Stimulated activated naive CD8-positive, alpha-beta T cell treated with anti-CD3 and anti-CD28 coated beads, Interleukin-15, Interleukin-2, amounts not matched to agents 100 U/mL and 50 U/mL, for 24 hours (primary cell): ENCODE measurements around the gene MTG2.

Experiments used
- ATAC-seq: fragments of 150-1000 bp; cut with Tn5 transposase; one replicate; pipeline ENCODE4 v1.10.0; 2021
- DNase-seq: peaks from one replicate; pipeline ENCODE4 v3.0.0; 2021

Gene MTG2

DNA sequence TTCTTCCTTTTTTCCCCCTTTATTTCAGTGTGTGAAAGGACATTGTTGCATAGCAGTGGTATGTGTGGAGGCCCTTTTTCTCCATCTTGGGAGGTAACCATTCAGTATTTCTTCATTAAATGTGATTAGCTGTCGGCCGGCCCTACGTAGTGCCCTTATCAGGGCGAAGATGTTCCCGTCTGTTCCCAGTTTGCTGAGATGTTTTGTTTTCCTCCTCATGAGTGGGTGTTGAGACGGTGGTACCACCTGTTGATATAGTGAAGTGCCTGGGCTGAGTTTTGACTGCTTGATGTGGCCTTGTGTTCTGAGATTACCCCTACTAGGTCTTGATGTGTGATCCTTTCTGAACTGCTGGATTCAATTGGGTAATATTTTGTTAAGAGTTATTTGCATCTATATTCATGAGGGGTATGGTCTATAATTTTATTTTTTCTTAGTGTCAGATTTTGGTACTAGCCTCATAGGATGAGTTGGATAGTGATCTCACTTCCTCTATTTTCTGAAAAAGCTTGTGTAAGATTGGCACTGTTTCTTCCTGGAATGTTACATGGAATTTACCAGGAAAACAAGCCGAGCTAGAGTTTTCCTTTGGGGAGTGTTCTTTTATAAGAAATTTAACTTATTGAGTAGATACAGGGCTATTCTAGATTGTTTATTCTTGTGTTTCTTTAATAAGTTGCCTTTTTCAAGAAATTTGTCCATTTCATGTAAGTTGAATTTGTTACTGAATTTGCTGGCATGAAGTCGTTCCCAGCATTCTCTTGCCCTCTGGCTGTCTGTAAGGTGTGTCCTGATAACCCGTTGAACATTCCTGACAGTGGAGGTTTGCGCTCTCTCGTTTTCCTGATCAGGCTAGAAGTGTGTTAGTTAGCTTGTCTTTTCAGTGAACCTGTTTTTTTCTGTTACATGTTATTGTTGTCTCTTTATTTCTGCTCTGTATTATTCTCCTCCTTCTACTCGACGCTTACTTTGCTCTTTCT, 4.3 kb downstream of the MTG2 start:
- no peak for DNase-seq
- no peak for ATAC-seq

DNA sequence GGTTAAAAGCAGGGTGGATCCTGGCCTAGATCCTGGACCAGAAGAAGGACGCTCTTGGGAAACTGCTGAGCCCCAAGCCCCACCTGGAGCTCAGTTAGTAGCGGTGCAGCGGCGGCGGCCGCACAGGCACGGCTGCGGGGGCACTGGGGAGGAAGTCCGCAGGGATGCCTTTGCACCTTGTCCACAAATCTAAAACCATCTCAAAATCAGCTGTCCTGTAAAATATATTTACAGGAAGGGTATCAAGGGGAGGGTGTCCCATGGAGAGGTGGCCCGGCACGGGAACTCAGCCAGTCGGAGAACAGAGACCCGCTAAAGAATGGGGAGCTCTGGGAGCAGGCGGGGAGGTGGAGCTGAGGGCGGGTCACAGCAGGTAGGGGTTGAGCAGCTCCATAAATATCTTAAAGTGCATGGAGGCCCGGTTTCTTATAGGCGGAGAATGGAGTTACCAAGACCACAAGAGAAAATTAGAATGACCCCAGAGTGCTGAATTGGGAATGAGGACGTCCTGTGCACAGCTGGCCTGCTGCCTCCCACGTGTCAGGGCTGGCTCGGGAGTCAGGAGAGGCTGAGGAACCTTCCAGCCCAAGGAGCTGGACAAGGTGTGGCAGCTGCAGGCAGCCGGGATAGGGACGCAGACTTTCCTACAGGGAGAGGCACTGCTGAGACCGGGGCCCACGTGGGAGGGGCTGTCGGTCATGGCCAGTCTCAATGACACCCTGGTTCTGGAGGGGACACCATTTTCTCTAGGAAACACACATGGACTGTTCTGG, 8.0 kb downstream of the MTG2 start:
- ATAC-seq = no peak

DNA sequence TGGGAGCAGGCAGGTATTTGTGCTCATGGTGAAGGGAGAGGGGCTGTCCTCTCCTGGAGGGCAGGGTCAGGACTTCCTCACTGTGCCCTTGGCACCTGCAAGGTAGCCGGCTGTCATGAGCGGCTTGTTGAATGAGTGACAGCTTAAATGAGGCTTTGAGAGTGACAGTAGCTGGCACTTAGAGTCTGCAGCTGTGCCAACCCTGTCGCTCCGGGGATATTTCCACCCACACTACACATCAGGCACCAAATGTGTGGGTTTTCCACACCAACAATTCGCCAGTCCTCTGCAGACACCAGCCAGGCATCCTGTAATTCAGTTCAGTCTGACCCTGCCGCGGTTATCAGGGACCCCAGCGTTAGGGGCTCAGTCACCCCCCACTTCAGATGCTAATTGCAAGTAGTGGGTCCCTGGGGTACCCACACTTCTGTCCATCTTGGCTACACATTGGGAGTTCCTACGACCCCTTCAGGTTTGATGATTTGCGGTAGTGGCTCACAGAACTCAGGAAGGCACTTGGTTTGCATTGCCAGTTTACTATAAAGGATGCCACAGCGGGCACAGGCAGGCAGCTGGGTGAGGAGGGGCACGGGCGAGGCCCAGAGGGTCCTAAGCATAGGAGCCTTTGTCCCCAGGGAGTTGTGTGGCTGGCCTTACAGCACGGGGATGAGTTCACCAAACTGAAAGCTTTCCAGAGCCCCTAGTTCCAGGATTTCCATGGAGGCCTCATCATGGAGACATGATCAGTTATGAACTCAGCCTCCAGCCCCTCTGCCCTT, 9.1 kb downstream of the MTG2 start:
- ATAC-seq = no peak

More for the DNA sequence above, 8.0 kb downstream of the MTG2 start:
- no peak for DNase-seq

DNA sequence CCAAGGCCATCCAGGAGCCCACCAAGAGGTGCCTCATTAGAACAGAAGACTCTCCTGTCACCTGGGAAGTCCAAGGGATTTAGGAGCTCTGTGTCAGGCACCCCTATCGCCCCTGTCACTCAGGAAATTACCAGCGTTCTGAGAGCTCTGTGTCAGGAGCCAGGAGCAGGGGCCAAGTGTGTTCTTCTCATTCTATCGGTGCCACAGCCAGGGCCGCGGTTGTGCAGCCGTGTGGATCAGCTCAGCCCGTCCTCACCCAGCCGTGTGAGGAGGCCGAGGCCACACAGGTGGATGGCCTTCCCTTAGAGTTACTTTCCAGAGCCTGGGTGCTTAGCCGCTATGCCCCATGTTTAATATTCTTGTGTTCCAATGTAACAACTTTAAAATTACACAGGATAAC, 9.8 kb downstream of the MTG2 start:
- ATAC-seq = no peak
- no peak for DNase-seq

More for the DNA sequence above, 9.1 kb downstream of the MTG2 start:
- no peak for DNase-seq

DNA sequence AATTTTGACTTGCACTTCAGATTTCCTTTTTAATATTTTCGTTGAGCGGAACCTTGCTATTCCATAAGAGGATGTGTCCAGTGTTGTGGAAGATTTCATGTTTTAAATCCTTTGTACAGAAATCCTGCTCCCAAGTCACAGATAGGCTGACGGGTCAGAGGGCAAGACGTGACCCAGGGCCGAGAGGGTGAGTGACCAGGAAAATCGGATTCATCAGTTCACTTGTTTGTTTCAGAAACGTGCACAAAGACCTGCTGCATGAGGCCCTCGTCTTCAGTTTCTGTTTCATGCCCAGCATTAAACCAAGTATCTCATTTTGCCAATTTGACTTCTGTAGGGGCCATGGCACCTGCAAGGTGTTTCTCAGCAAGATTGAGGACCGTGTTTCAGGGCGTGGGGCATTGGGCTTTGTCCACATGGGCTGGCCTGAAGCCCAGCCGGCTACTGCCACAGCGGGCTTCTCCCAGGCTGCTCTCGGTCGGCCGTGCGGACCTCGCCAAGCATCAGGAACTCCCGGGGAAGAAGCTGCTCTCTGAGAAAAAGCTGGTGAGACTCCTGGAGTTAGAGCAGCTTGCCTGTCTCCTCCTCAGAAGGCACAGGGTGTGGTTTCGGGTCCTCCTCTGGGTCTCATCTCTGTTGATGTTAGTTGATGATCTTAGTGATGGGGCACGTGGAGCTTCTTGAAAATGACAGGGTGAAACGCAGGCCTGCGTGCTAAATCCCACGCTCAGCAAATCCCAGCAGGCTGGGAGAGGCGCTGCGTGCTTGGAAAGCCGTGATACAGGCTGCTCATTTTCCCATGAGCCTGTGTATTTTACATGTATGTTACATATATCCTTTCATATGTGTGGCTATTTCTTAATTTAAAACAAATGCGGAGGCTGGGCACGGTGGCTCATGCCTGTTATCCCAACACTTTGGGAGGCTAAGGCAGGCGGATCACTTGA, 10.5 kb downstream of the MTG2 start:
- ATAC-seq (no peak), DNase-seq (no peak)

DNA sequence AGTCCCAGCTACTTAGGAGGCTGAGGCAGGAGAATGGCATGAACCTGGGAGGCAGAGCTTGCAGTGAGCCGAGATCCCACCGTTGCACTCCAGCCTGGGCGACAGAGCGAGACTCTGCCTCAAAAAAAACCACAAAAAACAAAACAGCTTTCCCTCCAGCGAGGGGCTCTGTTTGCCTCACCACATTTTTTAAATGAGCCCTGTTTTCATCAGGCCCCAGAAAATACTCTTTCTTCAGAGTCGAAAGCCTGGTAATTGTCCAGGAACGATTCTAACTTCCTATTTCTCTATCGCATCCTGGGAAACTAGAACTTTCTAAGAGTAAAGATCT, 12.2 kb downstream of the MTG2 start:
- DNase-seq (no peak), ATAC-seq (no peak)

DNA sequence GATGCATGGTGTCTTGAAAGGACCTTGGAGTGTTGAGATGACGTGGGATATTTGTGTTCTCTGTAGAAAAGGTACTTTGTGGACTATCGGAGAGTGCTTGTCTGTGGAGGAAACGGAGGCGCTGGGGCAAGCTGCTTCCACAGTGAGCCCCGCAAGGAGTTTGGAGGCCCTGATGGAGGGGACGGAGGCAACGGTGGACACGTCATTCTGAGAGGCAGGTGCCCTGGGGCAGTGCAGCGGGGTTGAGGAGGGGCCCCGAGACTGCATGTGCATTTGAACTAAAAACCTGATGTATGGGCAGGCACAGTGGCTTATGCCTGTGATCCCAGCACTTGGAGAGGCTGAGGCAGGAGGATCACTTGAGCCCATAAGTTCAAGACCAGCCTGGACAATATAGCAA, 12.9 kb downstream of the MTG2 start:
- DNase-seq (no peak), ATAC-seq (no peak)

DNA sequence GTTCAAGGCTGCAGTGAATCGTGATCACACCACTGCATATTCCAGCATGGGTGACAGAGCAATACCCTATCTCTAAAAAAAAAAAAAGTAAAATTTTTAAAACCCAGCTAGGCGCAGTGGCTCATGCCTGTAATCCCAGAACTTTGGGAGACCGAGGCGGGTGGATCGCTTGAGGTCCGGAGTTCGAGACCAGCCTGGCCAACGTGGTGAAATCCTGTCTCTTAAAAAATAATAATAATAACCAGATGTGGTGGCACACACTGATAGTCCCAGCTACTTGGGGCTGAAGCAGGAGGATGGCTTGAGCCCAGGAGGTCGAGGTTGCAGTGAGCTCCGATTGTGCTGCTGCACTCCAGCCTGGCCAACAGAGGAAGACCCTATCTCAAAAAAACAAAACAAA, 13.5 kb downstream of the MTG2 start:
- no peak for ATAC-seq
- no peak for DNase-seq

DNA sequence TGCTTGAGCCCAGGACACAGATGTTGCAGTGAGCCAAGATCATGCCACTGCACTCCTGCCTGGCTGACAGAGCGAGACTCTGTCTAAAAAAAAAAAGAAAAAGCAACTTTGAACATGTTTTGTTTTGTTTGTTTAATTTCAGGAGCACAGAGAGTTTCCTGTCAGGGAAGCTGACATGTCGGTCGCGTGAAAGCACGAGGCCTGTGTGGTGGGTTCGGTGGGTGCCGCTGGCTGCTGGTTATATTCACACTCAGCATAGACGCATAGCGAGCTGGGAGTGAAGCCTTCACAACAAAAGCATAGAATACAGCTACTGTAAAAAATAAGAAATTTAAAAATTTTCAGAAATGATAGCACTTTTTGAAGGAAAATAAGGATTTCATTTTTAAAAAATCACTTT, 14.5 kb downstream of the MTG2 start:
- ATAC-seq = no peak
- DNase-seq = no peak

DNA sequence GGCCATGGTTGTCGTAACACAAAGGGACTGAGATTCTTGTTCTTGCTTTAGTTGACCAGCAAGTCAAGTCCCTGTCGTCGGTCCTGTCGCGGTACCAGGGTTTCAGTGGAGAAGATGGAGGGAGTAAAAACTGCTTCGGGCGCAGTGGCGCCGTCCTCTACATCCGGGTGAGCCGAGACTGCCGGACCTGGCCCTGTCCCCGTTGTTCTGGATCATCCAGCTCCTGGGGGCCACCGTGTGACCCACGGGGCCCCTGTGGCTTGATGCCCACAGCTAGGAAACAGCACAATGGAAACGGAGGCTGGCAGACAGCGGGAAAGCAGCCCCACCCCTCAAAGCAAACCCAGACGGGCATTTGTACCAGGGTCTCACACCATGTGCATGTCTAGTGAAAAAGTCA, 15.0 kb downstream of the MTG2 start:
- ATAC-seq (no peak), DNase-seq (no peak)

DNA sequence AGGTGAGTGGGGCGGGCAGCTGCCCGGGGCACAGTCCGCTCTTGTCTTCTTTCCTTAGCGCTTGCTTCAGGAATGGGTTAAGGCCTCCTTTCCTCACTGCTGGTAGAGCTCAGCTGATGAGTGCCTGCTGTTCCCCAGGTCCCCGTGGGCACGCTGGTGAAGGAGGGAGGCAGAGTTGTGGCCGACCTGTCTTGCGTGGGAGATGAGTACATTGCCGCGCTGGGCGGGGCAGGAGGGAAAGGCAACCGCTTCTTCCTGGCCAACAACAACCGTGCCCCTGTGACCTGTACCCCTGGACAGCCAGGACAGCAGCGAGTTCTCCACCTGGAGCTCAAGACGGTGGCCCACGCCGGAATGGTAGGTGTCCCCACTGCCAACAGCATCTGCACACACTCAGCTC, 15.7 kb downstream of the MTG2 start:
- ATAC-seq (no peak), DNase-seq (no peak)

DNA sequence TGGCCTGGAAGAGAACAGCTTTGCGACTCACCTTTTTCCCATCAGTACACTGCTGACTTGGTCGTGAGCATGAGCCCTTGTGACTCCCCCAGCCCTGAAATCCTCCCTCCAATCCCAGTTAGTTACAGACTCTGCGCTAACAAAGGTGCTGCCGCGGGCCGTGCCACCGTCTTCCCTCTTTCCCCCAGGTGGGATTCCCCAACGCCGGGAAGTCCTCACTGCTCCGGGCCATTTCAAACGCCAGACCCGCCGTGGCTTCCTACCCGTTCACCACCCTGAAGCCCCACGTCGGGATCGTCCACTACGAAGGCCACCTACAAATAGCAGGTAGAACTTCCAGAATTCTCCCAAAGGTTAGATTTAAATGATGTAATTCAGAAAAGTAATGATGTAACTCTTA, 16.1 kb downstream of the MTG2 start:
- DNase-seq = no peak
- no peak for ATAC-seq

DNA sequence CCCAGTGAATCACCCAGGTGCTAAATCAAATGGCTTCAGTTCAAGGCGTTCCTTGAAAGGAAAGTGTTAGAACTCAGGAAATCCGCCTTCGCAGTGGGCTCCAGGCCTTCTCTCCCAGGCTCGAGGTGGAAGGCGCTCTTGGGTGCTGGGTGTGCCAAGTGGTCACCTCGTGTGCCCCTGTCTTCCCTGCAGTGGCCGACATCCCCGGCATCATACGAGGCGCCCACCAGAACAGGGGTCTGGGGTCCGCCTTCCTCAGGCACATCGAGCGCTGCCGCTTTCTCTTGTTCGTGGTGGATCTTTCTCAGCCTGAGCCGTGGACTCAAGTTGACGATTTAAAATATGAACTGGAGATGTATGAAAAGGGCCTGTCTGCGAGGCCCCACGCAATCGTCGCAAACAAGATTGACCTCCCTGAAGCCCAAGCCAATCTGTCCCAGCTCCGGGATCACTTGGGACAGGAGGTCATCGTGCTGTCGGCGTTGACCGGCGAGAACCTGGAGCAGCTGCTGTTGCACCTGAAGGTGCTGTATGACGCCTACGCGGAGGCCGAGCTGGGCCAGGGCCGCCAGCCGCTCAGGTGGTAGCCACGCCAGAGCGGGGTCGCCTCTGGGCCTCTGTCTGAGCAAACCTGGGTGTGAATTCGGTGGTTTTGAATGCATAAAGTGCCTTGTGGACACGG, 17.8 kb downstream of the MTG2 start:
- DNase-seq = no peak
- ATAC-seq = no peak

DNA sequence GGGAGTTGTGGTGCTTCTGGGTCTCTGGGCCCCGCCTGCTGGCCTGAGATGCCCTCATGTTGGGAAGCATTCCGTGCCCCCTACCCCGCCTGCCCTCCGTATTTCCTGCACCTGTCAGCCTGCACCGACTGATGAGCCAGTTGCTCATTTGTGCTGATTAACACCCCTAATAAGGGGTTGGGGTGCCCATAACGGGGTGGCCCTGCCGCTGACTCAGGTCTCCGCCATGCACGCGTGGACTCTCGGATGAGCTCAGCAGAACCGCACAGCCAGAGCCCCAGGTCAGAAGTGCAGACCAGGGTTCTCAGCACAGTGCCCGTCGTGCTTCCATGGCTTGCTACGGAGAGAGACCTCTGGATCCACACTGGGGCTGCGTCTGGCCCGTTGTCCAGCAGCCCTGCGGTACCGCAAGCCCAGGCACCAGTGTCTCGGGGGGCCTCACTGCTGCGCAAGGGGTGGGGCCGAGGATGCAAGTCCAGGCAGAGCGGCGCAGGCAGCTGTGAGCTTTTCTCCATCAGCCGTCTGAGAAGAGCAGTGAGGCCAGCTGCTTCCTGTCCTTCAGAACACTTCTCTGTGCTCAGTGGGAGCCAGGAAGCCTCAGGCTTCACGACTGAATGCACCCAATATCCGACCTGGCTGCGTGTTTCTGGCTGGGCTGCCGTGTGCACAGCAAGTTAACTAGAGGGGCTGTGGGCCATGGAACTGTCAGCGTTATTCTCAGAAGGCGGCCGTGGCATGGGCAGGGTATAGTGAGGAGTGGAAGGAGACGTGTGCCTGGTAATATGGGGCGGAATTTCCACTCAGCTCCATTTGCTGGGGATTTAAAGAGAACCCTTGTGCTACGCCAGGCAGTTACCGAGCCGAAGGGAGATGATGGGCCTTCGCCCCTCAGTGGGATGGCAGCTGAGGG, 18.6 kb downstream of the MTG2 start:
- DNase-seq = no peak
- ATAC-seq = no peak

DNA sequence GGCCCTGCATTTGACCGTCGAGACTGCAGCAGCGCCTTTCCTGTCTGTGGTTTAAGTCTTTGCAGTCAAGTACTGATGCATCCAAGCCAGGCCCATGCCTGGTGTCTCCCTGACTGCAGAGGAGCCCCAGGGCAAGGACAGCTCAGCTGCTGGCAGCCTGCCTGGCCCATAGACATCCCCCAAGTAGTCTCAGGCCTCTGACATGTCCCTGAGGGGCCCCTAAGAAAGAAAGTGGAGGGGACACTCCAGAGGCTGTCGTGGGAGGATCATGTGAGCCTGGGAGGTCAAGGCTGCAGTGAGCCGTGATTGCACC, 19.2 kb downstream of the MTG2 start:
- DNase-seq = no peak
- no peak for ATAC-seq

DNA sequence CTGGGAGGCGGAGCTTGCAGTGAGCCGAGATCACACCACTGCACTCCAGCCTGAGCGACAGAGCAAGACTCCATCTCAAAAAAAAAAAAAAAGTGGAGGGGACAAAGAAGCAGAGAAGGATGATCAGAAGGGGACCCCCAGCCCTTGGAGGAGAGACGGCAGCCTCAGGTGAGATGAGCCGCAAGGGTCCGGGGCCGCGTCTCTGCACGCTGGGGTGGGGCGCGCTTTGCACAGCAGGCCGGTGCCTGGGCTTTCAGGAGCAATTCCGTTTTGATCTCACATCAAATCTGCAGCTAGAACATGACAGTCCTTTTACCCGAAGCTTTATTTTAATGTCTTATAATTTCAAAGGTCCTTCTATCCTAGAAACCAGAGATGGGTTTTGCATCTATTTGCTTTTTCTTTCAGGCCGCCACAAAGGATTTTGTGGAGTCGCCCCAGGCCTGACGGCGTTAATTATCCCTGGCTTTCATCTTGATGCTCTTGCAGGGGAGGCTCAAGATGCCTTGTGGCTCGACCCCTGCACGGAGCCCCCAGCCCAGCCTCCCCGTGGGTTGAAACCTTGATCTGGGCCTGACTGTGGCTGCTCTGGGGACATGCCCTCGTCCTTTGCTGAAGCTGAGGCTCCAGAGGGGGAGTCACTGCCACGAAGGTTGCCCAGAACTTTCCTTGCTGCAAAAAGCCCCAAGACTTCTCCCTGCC, 20.0 kb downstream of the MTG2 start:
- DNase-seq (no peak), ATAC-seq (no peak)

DNA sequence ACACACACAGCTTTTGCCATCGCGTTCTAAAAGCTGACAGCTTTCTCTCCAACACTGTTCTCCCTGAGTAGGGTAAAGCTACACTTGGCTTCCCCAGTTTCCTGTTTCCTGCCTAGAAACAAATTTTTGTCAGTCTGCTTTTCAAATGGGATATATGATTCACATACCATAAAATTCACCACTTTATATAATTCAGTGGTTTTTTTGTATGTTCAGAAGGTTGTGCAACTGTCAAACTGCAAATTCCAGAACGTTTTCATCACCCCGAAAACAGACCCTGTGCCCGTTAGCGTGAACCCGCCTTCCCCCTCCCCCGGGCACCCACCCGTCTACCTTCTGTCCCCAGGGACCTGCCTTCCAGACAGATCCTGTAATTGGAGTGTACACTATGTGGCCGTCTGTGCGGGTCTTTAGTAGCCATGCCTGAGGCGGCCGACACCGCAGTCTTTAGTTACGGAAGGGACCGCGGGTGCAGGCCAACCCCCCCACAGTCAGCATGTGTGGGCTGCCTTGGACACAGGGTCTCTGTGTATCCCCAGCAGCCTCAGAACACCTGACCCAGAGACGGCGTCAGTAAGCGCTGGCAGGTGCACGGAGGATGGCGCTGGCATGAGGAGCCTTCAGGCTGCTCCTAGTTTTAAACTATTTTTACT, 20.7 kb downstream of the MTG2 start:
- ATAC-seq = no peak
- no peak for DNase-seq

DNA sequence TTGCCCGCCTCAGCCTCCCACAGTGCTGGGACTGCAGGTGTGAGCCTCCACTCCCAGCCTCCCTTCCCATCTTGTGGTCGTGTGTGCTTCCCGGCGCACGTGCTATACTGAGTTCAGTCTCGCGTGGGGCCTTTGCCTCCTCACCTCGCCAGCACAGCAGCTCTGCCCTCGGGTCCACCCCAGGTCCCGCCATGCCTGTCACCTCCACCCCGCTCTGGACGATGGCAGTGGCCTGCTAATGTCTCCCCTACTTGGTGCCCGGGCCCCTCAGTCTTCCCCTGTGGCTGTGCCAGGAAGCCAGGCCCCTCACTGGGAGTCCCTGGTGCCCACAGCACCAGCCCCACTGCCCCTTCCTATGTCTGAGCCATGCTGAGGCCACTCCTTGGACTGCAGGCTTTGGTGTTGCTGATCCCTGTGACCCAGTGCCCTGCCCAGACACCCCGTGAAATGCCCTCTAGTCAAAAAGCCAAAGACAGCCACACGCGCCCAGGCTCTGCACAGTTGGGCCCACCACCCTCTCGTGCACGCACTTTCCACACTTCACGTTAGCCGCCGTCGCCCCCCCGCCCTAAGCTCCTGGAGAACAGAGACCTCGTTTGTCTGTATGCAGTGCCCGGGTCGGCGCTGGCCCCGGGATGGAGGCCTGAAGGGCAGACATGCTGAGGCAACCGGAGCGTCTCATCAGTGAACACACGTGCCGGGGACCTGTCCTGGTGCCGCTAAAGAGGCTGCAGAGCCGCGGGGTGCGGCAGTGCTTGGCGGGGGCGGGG, 23.0 kb downstream of the MTG2 start:
- DNase-seq = no peak
- ATAC-seq = no peak
